ENCODE data around the gene ZFP92.
"Not testable (repeated sequence)": the region's sequence is repeated elsewhere in the genome, so short reads cannot be mapped to it uniquely, and the experiment has no call there.

The ZFP92 gene

GRCh38 chrX:153387987-153388721 lies 23.1 kb upstream of the ZFP92 start:
- no peak for DNase-seq

GRCh38 chrX:153388722-153389459 lies 22.4 kb upstream of the ZFP92 start:
- no peak for DNase-seq

- not testable (repeated sequence) for DNase-seq
These were observed 21.9 kb upstream of the ZFP92 start for GRCh38 chrX:153389460-153389768.

DNA sequence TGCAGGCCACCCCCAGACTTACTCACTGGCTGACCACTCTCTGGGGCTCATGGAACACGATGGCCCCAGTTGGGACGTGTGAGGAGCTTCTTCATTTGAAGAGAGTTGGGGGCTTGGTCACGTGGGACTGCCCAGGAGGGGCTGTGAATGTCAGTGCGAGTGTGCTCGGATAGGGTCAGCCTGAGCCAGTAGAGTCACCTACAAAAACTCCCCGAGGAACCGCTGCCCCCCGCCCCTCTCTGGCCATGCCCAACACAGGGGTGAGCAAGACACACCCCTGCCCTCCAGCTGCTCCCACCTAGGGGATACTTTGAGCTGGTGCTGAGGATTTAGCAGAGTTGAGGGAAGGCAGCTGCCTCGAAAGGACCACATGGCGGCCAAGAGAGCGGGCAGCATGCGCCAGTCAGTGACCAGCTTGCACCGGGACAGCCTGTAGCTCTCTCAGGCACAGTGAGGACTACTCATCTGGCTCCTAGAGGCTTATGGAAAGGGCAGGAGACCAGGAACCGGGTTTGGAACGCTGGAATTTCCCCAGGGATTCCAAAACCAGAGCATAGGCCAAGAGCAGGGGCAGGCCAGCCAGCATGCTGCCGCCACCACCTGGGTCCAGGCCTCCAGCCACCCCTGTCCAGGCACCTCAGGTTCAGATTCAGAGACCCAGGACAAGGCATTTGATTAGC lies 18.5 kb upstream of the ZFP92 start:
- no peak for DNase-seq

GRCh38 chrX:153394612-153395011 lies 16.7 kb upstream of the ZFP92 start:
- no peak for DNase-seq

DNA sequence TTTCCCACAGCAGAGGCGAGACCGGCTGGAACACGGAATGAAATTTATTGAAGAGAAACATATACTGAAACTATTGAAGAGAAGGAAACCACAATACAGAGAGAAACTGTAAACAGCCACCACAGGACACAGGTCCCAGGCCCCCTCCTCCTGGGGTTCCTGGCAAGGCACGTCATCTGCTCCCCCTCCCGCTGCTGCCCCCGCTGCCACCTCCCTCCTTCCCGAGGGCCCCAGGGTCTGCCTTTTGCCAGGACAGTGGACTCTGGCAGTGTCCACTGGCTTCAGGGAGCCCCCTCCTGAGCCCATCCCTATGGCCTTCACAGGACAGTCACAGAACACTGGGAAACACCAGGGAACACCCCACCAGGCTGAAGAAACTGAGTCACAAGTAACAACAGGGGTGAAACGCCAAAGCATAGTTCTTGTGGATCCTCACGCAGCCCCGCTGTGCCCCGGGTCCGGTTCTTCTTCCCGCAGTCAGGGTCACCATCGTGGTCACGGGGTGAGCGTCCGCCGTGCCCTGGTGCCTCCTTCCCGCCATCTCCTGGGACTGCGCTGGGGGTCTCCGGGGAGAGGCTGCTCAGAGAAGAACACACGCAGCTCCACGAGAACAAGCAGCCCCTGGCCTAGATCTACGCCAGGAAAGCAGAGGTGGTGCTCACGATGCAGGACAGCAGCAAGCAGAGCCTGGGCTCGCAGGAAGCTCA lies 15.5 kb upstream of the ZFP92 start:
- no peak for DNase-seq

DNA sequence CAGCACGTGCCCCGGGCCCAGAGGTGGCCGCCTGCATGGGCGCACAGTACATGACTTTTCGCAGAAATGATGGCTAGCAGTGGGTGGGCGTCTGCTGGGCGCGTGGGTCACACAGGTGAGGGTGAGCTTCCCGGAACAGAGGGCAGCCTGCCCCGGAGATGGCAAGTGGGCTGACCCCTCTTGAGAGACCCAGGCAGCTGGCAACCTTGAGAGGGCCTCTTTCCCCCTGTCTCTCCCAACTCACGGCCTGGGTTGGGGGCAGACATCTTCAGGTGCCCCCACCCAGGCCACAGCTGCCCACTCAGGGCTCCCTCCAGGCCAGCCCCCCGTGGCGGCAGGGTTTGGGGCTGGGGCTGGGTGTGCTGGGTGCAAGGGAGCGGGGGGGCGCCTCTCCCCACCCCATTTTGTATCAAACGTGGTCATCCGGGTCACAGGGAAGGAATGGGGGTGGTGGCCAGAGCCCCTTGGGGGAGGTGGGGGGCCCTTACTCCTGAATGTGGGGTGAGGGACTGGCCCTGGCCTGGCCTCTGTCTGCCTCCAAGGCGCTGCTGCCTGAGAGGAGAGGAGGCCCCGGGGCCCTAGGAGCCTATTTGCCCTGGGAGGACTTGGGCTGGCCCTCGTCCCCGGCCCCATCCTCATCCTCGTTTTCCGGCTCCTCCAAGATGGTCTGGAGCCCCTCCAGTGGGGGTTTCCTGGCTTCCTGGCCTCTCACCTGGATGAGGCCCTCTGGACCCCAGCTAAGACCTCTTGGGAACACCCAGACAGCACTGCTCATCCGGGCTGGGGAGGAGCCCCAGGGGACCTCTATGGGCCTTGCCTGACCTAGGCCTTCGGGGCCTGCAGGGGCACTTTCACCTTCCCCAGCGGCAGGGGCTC lies 14.7 kb upstream of the ZFP92 start:
- DNase-seq = no peak

DNA sequence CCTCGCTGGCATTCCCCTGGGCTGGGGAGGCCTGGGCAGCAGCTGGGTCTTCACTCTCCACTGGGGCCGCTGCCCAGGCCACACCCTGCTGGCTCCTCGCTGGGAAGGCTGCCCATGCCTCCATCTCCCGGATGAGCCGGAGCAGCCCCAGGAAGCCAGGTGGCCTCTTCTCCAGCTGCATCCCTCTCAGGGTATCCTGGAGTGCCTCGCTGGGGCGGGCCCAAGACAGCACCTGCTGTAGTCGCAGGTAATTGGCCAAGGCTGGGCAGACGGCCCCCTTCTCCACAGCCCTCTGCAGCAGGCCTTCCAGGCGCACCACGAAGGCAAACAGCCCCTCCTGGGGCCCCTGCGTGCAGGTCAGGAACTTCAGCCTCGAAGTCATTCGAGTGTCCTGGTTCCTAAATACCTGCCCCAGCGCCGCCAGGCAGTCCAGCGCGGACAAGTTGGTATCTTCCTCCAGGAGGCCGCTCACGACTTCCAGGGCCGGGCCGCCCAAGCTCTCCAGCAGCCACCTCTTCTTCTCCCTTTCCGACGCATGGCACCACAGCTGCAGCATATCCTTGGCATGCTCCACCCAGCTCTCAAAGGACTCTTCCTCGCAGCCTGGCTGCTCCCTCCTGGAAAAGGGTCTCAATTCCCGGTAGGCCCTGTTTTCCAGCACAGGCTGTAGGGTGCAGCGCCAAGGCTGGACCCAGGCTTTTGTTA lies 13.9 kb upstream of the ZFP92 start:
- DNase-seq = no peak

DNA sequence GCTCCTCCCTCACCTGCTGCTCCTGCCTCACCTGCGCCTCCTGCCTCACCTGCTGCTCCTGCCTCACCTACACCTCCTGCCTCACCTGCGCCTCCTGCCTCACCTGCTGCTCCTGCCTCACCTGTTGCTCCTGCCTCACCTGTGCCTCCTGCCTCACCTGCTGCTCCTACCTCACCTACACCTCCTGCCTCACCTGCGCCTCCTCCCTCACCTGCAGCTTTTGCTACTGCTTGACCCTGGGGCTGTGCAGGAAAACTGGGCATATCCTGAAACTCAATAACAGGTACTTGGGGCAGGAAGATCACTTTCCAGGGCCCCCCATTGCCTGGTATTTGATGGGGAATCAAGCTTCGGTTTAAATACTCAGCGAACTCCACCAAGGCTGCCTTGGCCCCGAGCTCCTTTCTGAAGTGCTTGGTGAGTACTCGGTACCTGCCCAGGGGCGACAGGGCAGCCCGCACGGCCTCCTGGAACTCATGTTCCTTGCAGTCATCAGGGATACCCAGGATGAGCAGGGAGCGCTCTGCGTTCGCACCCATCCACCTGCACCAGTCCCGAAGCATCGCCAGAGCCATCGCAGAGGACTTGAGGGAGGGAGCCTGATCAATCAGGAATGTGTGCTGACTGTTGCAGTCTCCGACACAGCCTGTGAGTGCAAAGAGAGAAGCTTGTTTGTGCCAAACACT lies 12.9 kb upstream of the ZFP92 start:
- DNase-seq = no peak

- no peak for DNase-seq
These were observed 10.8 kb upstream of the ZFP92 start for GRCh38 chrX:153400146-153401132.

DNA sequence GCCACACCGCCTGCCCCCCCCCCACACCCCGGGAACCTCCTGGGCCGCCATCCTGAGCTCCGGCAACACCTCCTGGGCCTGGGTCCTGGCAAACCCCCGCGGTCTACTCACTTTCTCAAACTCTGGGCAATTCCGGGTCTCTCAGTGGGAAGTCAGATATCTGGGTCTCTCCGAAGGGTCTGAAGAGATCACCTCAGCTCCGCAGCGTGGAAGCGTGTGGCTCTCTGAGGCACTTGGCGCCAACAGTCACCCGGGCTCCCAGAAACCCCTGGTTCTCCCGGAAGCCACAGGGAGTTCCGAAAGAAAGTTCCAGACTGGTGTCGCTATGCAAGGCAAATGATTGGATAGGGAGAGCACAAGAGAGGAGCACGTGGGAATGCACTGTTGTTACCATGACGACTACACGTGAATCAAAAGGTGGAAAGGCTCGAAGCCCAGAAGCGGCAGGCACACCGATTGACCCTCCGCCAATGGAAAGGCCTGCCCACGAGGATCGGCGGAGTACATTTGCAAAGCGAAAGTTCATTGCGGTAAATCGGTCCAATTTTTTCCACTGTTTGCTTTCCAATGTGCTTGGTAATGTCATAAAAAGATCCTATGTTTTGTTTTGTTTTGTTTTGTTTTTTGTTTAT lies 10.0 kb upstream of the ZFP92 start, which contains the start of gene PNMA6E:
PNMA6E (minus strand) TSS at position 218 of the 632 bp plus-strand sequence. CDS start 2,501 bp downstream, outside the sequence.
- no peak for DNase-seq

DNA sequence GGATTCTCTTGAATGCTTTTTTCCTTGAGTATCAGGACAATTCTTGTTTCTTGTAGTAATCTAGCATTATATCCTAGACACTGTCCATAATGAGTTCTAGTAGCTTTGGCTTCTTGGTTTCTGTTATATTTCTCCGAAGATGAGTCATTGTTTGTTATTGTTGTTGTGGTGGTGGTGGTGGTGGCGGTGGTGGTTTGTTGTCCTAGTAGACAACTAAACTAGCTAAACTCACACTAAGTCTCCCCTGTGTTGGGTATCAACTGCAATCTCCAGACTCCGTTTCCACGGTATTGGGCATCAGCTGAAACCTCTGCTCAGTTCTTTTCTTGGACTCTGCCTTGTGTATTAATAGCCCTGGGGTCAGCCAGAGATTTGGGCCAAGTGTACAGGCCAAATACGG lies 6.9 kb upstream of the ZFP92 start:
- not testable (repeated sequence) for DNase-seq

GRCh38 chrX:153405426-153405825 lies 5.8 kb upstream of the ZFP92 start:
- no peak for DNase-seq

GRCh38 chrX:153406011-153406410 lies 5.3 kb upstream of the ZFP92 start:
- no peak for DNase-seq

- DNase-seq = no peak
These were observed 4.4 kb upstream of the ZFP92 start for GRCh38 chrX:153406903-153407302.

- DNase-seq = no peak
These were observed 3.5 kb upstream of the ZFP92 start for GRCh38 chrX:153407736-153408135.

GRCh38 chrX:153408221-153408721 lies 3.0 kb upstream of the ZFP92 start:
- DNase-seq = no peak

DNA sequence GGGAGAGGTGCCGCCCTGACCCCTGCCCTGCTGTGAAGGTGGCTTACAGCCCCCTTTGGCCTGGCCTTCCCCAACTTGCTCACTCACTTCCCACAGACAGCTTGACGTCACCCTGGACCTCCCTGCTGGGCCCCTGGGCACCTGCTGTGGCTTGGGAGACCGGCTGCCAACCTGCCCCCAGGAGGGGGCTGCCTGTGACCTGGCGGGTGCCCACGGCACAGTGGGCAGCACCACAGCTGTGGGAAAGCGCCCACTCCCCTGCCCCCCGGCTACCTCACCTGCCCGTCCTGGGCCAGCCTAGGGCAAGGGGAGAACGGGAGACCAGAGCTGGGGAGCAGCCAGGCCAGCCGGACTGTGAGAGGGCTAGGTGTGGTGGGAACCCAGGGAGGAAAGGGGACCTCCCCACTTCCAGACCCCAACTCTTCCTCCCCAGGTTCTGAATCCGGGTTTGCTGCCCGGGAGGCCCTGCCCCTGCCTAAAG lies 2.4 kb upstream of the ZFP92 start:
- no peak for DNase-seq

Data from left hindlimb (tissue), 1 donor.